CD4-positive, alpha-beta T cell (primary cell): ENCODE results near the gene PLCH2. TPM values are rescaled to one million over a fixed set of nuclear protein-coding genes. Genes with fewer than 3 reads are reported as not detected.

Experiments
- ATAC-seq: fragments of 200-7000 bp; cut with Tn5 transposase; one replicate; pipeline ENCODE4 v1.10.0; 2022; ENCODE audit warnings: mild to moderate bottlenecking; ENCODE audit not compliant: poor library complexity
- CTCF ChIA-PET: fragments of 350-600 bp; sonication (Branson Sonifier 250); formaldehyde crosslinking; loops from one replicate; lab custom pipeline; 2021; ENCODE audit warnings: antibody characterized with exemption, inconsistent platforms; lab: Charles Lee
- POLR2A ChIA-PET: fragments of 350-600 bp; sonication (Branson Sonifier 250); formaldehyde crosslinking; loops from one replicate; lab custom pipeline; 2021; ENCODE audit warnings: antibody characterized with exemption, inconsistent platforms; lab: Charles Lee
- DNase-seq, 14 experiments: peaks; one replicate each; pipeline ENCODE4 v3.0.0-alpha.2; 2013 to 2020; ENCODE audit warnings: mixed read lengths in 2 of 14
- H3K27ac ChIP-seq, 2 donors: one replicate each; pipeline versions ENCODE4 v1.5.1 to v1.7.0; 2013; ENCODE audit warnings: low read length in 2 of 2, low read depth in 1 of 2, mild to moderate bottlenecking in 1 of 2
- H3K27me3 ChIP-seq, 2 experiments: 1 replicate in 1 of 2; 2 replicates in 1 of 2; pipeline versions ENCODE4 v1.6.1 to v1.7.0; 2013; ENCODE audit warnings: low read length in 2 of 2, control low read depth in 1 of 2, mild to moderate bottlenecking in 1 of 2, moderate library complexity in 1 of 2; ENCODE audit not compliant: insufficient read depth in 2 of 2, control insufficient read depth in 1 of 2
- H3K36me3 ChIP-seq: one replicate; pipeline ENCODE4 v1.6.1; 2013; ENCODE audit warnings: low read length, control low read depth; ENCODE audit not compliant: insufficient read depth
- H3K4me1 ChIP-seq: one replicate; pipeline ENCODE4 v1.6.1; 2013; ENCODE audit warnings: low read length, control low read depth; ENCODE audit not compliant: insufficient read depth
- H3K4me3 ChIP-seq: one replicate; pipeline ENCODE4 v1.5.1; 2013; ENCODE audit warnings: mild to moderate bottlenecking, low read length, moderate library complexity
- H3K9me3 ChIP-seq, 2 experiments: 1 replicate in 1 of 2; 2 replicates in 1 of 2; pipeline versions ENCODE4 v1.6.1 to v1.7.0; 2013; ENCODE audit warnings: low read length in 2 of 2, mild to moderate bottlenecking in 2 of 2, control low read depth in 1 of 2, moderate library complexity in 1 of 2; ENCODE audit not compliant: control insufficient read depth in 1 of 2, insufficient read depth in 1 of 2
- H3K27ac Mint-ChIP-seq: one replicate; pipeline ENCODE4 v1.8.0; 2020; ENCODE audit warnings: mixed read lengths
- H3K27me3 Mint-ChIP-seq: one replicate; pipeline ENCODE4 v1.8.0; 2021; ENCODE audit warnings: mixed read lengths
- H3K36me3 Mint-ChIP-seq: one replicate; pipeline ENCODE4 v1.8.0; 2021; ENCODE audit warnings: low read depth, mixed read lengths
- H3K4me1 Mint-ChIP-seq: one replicate; pipeline ENCODE4 v1.8.0; 2021; ENCODE audit warnings: low read depth, mixed read lengths
- H3K4me3 Mint-ChIP-seq: one replicate; pipeline ENCODE4 v1.8.0; 2020; ENCODE audit warnings: mild to moderate bottlenecking, mixed read lengths
- H3K9me3 Mint-ChIP-seq: one replicate; pipeline ENCODE4 v1.8.0; 2020; ENCODE audit warnings: mixed read lengths
- CTCF ChIP-seq: fragments of 200-600 bp; IDR thresholded peaks from one replicate; pipeline ENCODE4 v1.8.0; 2022; ENCODE audit warnings: antibody characterized with exemption, mild to moderate bottlenecking
- intact Hi-C, 2 experiments: fragments of 100-400 bp; cut with DNase I in 1 of 2; cut with micrococcal nuclease in 1 of 2; formaldehyde crosslinking; loops; one replicate each; pipeline versions ENCODE4 v1.15.1 to v1.9.0; 2023 to 2025; cut with DNase I, micrococcal nuclease
- total RNA-seq, 174 experiments: library from RNA in 2 of 174; stranded (reverse) in 2 of 174; gene quantifications; one replicate each; pipeline ENCODE4 v1.2.3 and lab custom pipeline; 2021 to 2026

The PLCH2 gene
- total RNA-seq, 2 experiments from 2014 or later, result 47.6 to 48.1 TPM

GRCh38 chr1:2501041-2501819 is 25.1 kb downstream of the PLCH2 start:
- ATAC-seq (no peak), DNase-seq (no peak)
- no peak overlapping the region for H3K27ac Mint-ChIP-seq
- peaks cover 0 to 6% of the 10 kb centered on the region in 2 experiments for H3K9me3 ChIP-seq
- H3K4me1 ChIP-seq, result peaks cover 32% of the 10 kb centered on the region
- no peak overlapping the region for H3K4me3 Mint-ChIP-seq
- intact Hi-C loops, result no loop called here
- H3K4me3 ChIP-seq, result no peak overlapping the region
- H3K4me1 Mint-ChIP-seq, result peaks cover 12% of the 10 kb centered on the region
- H3K27ac ChIP-seq, result no peak overlapping the region
- no peak for TF ChIP-seq CTCF
- ChIA-PET POLR2A (interaction anchor here (1.4 kb wide), 1 partner anchor 25 kb away, joined by 5 read pairs; the partner anchor contains the start of gene PANK4), CTCF (no interaction called here)
- no peaks in the 10 kb centered on the region for H3K36me3 ChIP-seq
- no peaks in the 10 kb centered on the region for H3K9me3 Mint-ChIP-seq
- H3K27me3 Mint-ChIP-seq, result no peaks in the 10 kb centered on the region
- no peaks in the 10 kb centered on the region for H3K36me3 Mint-ChIP-seq
- no peaks in the 10 kb centered on the region for H3K27me3 ChIP-seq

GRCh38 chr1:2501820-2502119 is 25.7 kb downstream of the PLCH2 start:
- no peak overlapping the region for H3K27ac Mint-ChIP-seq
- no peak overlapping the region for H3K27ac ChIP-seq
- no peaks in the 10 kb centered on the region for H3K36me3 Mint-ChIP-seq
- H3K9me3 Mint-ChIP-seq, result no peaks in the 10 kb centered on the region
- no peaks in the 10 kb centered on the region for H3K36me3 ChIP-seq
- H3K4me3 Mint-ChIP-seq, result no peak overlapping the region
- ChIA-PET CTCF (no interaction called here), POLR2A (no interaction called here)
- TF ChIP-seq CTCF, result no peak
- peaks cover 27% of the 10 kb centered on the region for H3K4me1 ChIP-seq
- H3K9me3 ChIP-seq, result peaks cover 0 to 6% of the 10 kb centered on the region in 2 experiments
- intact Hi-C loops, result no loop called here
- no peak overlapping the region for H3K4me3 ChIP-seq
- DNase-seq (no peak), ATAC-seq (no peak)
- H3K27me3 Mint-ChIP-seq, result no peaks in the 10 kb centered on the region
- H3K4me1 Mint-ChIP-seq, result peaks cover 12% of the 10 kb centered on the region
- H3K27me3 ChIP-seq, result no peaks in the 10 kb centered on the region

GRCh38 chr1:2502210-2502609 is 26.1 kb downstream of the PLCH2 start:
- Histone ChIP-seq H3K27ac (no peak overlapping the region), H3K4me1 (peaks cover 25% of the 10 kb centered on the region), H3K27me3 (no peaks in the 10 kb centered on the region), H3K9me3 (peaks cover 0 to 6% of the 10 kb centered on the region in 2 experiments), H3K36me3 (no peaks in the 10 kb centered on the region), H3K4me3 (no peak overlapping the region)
- no peaks in the 10 kb centered on the region for H3K27me3 Mint-ChIP-seq
- H3K4me3 Mint-ChIP-seq, result no peak overlapping the region
- TF ChIP-seq CTCF, result no peak
- no peaks in the 10 kb centered on the region for H3K36me3 Mint-ChIP-seq
- H3K27ac Mint-ChIP-seq, result no peak overlapping the region
- ChIA-PET CTCF (no interaction called here), POLR2A (no interaction called here)
- no peaks in the 10 kb centered on the region for H3K9me3 Mint-ChIP-seq
- intact Hi-C loops, result no loop called here
- no peak for ATAC-seq
- H3K4me1 Mint-ChIP-seq, result peaks cover 12% of the 10 kb centered on the region
- no peak for DNase-seq
